HL-60 (cell line): ENCODE measurements around the gene DDAH1.

Experiments used
- CTCF ChIP-seq: IDR thresholded peaks from one replicate; pipeline ENCODE4 v1.5.1; 2011; ENCODE audit warnings: low read length, control low read depth, inconsistent platforms; ENCODE audit not compliant: insufficient read depth
- GABPA ChIP-seq: IDR thresholded peaks from 2 replicates; pipeline ENCODE4 v1.6.1; 2012; ENCODE audit warnings: low read depth
- POLR2AphosphoS5 ChIP-seq: IDR thresholded peaks from 2 replicates; pipeline ENCODE4 v1.6.1; 2012; ENCODE audit warnings: low read depth
- SPI1 ChIP-seq: IDR thresholded peaks from 2 replicates; pipeline ENCODE4 v1.6.1; 2012; ENCODE audit warnings: low read depth, mild to moderate bottlenecking, borderline replicate concordance
- TF ChIP-seq, protein P1 (sequence below): IDR thresholded peaks from 2 replicates; pipeline ENCODE4 v1.6.1; 2012; ENCODE audit warnings: low read depth; ENCODE audit not compliant: insufficient replicate concordance

- no peak for TF ChIP-seq CTCF
- TF ChIP-seq POLR2AphosphoS5: no peak
- TF ChIP-seq, protein P1, sequence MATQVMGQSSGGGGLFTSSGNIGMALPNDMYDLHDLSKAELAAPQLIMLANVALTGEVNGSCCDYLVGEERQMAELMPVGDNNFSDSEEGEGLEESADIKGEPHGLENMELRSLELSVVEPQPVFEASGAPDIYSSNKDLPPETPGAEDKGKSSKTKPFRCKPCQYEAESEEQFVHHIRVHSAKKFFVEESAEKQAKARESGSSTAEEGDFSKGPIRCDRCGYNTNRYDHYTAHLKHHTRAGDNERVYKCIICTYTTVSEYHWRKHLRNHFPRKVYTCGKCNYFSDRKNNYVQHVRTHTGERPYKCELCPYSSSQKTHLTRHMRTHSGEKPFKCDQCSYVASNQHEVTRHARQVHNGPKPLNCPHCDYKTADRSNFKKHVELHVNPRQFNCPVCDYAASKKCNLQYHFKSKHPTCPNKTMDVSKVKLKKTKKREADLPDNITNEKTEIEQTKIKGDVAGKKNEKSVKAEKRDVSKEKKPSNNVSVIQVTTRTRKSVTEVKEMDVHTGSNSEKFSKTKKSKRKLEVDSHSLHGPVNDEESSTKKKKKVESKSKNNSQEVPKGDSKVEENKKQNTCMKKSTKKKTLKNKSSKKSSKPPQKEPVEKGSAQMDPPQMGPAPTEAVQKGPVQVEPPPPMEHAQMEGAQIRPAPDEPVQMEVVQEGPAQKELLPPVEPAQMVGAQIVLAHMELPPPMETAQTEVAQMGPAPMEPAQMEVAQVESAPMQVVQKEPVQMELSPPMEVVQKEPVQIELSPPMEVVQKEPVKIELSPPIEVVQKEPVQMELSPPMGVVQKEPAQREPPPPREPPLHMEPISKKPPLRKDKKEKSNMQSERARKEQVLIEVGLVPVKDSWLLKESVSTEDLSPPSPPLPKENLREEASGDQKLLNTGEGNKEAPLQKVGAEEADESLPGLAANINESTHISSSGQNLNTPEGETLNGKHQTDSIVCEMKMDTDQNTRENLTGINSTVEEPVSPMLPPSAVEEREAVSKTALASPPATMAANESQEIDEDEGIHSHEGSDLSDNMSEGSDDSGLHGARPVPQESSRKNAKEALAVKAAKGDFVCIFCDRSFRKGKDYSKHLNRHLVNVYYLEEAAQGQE: no peak
- TF ChIP-seq GABPA: no peak
- TF ChIP-seq SPI1: no peak
Measured at GRCh38 chr1:85460555-85461088, 4.3 kb downstream of the DDAH1 start.
